Dermis blood vessel endothelial cell (primary cell): ENCODE results near the gene TAPBP. TPM values are rescaled to one million over a fixed set of nuclear protein-coding genes. Genes with fewer than 3 reads are reported as not detected.
A peak's percentile ranks its signal among the peaks of the same experiment; 100 is the strongest.
"Not testable (repeated sequence)": the region's sequence is repeated elsewhere in the genome, so short reads cannot be mapped to it uniquely, and the experiment has no call there.

Source experiments
- DNase-seq: peaks from one replicate; pipeline ENCODE4 v3.0.0; 2010
- total RNA-seq: library from RNA; depleted of rRNA; stranded (reverse); fragments of >200 nt; gene quantifications from 2 replicates; pipeline ENCODE4 v1.2.3, GENCODE V29; 2014

The TAPBP gene
- total RNA-seq, result 137 and 154 TPM in 2 replicates

DNA sequence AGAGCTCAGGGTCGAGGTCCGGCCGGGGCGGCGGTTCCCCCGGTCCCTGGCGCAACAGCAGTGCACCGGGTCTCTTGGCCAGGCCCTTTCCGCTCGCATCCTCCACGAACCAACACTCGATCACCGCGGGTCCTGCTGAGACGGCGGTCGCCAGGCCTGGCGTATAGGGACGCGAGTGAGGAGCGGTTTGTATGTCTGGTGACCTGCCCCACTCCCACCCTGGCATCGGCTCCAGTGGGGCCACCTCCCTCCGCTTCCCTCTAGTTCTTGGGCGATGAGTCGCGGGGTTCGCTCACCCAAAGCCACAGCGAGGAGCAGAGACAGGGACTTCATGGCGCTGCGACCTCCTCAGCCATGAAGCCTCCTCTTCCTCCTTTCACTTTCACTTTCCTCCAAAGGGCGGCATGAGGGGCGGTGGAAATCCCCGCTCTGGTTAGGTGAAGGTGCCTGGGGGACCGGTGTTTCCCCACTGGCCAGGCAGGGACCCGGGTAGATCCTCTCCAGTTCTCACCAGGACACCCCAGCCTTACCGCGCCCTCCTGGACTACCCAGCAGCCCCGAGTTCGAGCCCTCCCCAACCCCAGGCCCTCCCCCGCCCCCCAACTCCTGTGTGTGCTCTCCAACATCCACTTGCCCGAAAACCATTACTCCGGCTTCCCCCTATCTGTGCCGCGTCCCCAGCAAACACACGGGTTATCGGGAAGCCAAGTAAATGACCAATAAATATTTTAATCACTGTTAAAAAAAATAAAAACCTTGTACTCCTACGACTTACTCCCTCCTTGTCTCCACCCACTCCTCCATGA lies at the start of gene TAPBP:
Gene TAPBP (minus strand): TSS at position 370 of the 806 bp plus-strand sequence. CDS start 37 bp downstream, at position 333.
- peak; percentile 72 for DNase-seq

DNA sequence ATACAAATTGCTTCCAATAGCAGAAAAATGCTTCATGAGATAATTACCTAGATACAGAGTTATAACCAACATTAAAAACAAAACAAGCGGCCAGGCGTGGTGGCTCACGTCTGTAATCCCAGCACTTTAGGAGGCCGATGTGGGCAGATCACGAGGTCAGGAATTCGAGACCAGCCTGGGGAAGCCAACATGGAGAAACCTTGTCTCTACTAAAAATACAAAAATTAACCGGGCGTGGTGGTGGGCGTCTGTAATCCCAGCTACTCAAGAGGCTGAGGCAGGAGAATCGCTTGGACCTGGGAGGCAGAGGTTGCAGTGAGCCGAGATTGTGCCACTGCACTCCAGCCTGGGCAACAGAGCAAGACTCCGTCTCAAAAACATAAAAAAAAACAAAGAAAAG lies 49.6 kb upstream of the TAPBP start:
- not testable (repeated sequence) for DNase-seq

DNA sequence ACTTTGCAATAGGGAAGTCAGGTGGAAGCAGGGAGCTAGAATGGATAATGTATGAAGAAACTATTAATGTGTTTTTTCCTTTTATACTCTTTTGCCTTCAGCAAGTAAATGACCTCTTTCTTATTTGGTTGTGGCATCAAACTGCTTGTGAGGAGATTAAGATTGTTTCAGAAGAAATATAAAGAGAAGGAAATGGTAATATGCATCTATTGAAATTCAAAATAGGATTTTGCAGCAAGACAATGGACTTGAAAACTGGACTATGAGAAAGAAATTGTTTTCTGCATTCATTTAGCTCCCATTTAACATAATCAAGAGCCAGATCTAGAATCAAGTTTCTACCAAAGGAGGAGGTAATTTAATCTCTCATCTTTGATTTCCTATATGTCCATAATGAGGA lies 45.5 kb upstream of the TAPBP start:
- DNase-seq, result no peak

DNA sequence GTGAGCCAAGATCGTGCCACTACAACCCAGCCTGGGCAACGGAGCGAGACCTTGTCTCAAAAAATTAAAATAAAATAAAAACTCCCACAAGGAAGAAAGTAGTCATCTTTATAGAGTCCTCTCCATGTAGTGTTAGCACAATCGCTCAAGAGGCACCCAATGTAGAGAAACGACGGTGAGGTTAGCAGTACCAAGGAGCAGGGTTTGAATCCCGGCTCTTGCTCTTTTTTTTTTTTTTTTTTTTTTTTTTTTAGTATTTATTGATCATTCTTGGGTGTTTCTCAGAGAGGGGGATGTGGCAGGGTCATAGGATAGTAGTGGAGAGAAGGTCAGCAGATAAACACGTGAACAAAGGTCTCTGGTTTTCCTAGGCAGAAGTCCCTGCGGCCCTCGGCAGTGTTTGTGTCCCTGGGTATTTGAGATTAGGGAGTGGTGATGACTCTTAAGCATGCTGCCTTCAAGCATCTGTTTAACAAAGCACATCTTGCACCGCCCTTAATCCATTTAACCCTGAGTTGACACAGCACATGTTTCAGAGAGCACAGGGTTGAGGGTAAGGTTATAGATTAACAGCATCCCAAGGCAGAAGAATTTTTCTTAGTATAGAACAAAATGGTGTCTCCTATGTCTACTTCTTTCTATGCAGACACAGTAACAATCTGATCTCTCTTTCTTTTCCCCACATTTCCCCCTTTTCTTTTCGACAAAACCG lies 43.4 kb upstream of the TAPBP start:
- DNase-seq, result not testable (repeated sequence)

DNA sequence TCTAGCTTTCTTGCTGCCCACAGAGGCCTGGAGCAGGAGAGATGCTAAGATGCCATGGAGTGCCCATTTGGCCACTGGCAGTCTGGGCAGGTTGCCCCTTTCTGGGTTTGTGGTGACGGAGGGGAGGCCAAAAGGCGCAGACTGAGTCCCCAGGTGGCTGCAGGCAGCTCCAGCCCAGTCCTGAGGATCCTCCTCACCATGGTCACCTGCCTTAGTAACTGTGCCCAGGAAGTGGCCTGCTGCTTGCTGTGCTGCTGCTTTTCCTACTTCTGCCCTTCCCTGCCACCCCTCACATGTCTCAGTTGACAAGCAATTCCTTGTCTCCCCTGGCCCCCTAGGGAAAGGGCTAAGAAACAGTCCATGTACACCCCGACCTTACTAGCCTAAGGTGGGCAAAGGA lies 42.4 kb upstream of the TAPBP start:
- no peak for DNase-seq

DNA sequence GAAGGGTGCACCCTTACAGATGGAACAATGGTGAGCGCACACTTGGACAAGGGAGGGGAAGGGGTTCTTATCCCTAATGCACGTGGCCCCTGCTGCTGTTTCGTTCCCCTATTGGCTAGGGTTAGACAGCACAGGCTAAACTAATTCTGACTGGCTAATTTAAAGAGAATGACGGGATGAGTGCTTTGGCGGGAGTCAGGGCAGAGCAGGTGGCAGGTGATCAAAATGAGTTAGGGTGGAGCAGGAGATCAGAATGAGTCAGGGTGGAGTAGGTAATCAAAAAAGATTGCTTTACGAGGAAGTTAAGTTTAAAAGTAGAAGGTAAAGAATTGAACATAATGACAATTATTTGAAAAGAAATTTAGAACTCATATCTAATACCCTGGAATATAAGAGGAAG lies 42.0 kb upstream of the TAPBP start:
- DNase-seq, result not testable (repeated sequence)

DNA sequence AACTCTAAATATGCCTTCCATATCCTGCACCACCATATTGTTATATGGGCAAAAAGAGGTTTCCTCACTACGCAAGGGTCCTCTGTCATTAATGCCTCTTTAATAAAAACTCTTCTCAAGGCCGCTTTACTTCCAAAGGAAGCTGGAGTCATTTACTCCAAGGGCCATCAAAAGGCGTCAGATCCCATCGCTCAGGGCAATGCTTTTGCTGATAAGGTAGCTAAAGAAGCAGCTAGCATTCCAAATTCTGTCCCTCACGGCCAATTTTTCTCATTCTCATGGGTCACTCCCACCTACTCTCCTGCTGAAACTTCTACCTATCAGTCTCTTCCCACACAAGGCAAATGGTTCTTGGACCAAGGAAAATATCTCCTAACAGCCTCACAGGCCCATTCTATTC lies 33.9 kb upstream of the TAPBP start:
- no peak for DNase-seq

DNA sequence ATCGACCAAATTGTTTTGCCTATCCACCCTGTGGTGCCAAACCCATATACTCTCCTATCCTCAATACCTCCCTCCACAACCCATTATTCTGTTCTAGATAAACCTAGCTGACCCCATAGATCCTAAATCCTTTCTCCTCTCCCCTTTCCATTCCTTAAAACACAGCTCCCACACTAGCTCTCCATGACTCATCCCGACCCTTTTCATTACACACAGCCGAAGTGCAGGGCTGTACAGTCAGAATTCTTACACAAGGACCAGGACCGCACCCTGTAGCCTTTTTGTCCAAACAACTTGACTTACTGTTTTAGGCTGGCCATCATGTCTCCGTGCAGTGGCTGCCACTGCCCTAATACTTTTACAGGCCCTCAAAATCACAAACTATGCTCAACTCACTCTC lies 33.1 kb upstream of the TAPBP start:
- not testable (repeated sequence) for DNase-seq

DNA sequence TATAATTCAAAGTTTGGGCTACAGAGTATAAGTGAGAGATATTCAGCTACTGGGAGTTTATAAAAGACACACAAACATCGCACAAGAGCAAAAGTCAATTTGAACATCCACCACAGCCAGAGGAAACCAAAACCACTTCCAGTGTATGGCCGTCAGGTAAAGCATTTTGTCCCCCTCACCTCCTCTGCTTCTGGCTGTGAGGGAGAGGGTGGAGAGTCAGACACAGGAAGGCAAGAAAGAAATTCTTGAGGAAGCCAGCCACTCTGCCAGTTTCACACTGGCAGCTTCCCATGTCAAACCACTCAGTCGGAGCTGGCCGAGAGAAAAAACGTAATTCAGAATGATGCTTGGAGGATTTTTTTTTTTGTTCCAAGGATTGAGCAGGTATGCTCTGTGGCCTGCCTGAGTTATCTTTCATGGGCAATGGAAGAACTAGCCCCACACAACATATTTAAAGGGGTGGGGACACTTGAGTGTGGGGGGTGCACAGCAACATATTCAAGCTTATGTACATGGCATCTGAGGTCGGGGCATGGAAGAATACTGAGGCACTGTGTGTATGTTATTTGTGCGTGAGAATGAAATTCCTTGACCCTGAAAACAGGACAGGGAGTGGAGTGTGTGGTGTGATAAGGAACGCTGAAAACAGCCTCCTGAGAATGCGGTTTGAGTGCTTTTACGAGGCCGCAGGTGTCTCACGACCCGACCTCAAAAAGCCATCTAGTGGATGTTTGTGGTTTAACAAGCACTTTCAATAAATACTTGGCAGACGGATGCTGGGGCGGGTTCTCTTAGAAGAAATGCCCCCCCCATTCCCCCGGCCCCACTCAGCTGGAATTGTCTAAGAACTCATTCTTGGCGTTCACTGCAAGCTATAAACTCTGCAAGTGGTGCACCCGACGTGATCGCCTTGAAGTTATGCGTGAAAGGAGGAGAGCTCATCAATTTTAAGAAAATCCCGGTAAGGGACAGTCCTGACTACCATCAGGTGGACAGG lies 31.1 kb upstream of the TAPBP start:
- DNase-seq, result peak; percentile 86

DNA sequence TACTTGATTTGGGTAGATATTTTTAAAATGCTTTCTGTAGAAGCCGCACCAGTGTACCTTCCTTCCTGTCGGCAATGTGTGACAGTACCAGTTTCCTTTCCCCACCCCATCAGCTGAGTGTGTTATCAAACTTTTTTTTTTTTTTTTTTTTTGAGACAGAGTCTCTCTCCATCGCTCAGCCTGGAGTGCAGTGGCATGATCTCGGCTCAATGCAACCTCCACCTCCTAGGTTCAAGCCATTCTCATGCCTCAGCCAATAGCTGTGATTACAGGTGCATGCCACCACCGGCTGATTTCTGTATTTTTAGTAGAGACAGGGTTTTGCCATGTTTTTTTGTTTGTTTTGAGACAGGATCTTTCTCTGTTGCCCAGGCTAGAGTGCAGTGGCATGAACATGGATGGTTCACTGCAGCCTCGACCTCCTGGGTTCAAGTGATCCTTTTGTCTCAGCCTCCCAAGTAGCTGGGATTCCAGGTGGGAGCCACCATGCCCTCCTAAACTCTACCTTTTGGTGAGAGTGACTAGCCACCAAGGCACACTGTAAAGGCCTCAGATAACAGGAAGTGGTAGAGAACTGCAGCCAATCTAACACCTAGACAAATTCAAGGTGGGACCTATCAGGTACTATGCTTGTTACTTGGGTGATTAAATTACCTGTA lies 30.2 kb upstream of the TAPBP start:
- no peak for DNase-seq

DNA sequence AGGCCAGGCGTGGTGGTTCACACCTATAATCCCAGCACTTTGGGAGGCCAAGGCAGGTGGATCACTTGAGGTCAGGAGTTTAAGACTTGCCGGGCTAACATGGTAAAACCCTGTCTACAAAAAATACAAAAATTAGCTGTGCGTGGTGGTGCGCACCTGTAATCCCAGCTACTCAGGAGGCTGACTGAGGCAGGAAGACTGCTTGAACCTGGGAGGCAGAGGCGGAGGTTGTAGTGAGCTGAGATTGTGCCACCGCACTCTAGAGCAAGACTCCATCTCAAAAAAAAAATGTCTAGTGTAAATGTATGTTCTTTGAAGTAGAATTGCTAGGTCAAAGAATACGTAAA lies 29.7 kb upstream of the TAPBP start:
- not testable (repeated sequence) for DNase-seq

DNA sequence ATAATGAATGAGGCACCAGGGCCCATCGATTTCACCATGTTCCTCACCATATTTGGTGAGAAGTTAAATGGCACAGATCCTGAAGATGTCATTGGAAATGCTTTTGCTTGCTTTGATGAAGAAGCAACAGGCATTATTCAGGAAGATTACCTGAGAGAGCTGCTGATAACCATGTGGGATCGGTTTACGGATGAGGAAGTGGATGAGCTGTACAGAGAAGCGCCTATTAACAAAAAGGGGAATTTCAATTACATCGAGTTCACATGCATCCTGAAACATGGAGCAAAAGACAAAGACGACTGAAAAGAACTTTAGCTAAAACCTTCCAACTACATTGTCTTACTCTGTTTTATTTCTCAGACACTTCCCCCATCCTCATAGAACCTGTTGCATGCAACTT lies 25.3 kb upstream of the TAPBP start:
- DNase-seq, result no peak

DNA sequence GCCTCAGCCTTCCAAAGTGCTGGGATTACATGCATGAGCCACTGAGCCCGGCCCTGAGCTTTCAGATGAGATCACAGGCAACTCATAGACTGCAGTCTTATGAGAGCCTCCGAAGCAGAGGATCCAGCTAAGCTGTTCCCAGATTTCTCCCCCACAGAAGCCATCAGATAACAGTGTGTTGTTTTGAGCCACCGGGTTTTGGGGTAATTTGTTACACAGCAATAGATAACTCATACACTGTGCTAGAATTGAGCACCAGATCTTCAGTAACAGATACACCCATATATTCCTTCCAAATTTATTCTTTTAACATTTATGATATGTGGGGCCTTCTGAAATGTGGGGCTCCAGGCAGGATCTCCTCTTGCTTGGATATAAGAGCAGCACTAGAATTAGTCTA lies 22.6 kb upstream of the TAPBP start:
- no peak for DNase-seq

DNA sequence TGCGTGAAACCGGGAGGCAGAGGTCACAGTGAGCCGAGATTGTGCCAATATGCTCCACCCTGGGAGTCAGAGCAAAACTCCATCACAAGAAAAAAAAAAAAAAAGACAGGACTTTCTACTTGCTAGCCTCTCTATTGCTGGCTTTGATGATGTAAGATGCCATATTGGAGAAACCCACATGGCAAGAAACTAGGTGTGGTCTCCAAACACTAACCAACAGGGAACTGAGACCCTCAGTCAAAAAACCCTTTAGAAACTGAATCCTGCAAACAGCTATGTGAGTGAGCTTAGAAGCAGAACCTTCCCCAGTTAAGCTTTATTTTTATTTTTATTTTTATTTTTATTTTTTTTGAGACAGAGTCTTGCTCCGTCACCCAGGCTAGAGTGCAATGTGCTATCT lies 22.0 kb upstream of the TAPBP start:
- DNase-seq, result no peak

DNA sequence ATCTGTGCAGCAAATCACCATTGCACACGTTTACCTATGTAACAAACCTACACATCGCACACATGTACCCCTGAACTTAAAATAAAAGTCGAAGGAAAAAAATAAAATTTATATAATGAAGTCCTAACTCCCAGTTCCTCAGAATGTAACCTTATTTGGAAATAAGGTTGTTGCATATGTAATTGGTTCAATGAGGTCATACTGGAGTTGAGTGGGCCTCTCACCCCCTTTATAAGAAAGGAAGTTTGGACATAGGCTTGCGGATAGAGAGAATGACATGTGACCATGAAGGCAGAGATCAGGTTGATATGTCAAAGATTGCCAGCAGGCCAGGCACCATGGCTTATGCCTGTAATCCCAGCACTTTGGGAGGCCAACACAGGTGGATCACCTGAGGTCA lies 19.8 kb upstream of the TAPBP start:
- no peak for DNase-seq

DNA sequence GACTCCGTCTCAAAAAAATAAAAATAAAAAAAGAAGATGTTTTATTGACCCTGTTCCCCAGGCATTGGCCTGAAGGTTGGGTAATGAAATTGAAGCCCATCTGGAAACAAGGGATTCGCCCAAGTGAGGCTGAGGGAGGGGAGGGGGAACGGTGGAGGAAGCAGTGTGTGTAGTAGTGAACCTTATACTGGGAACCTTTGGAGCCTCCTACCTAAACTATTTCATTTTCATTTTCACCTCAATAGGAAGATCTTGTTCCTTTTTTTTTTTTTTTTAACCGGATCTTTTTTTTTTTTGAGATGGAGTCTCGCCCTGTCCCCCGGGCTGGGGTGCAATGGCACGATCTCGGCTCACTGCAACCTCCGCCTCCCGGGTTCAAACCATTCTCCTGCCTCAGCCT lies 16.9 kb upstream of the TAPBP start:
- no peak for DNase-seq

DNA sequence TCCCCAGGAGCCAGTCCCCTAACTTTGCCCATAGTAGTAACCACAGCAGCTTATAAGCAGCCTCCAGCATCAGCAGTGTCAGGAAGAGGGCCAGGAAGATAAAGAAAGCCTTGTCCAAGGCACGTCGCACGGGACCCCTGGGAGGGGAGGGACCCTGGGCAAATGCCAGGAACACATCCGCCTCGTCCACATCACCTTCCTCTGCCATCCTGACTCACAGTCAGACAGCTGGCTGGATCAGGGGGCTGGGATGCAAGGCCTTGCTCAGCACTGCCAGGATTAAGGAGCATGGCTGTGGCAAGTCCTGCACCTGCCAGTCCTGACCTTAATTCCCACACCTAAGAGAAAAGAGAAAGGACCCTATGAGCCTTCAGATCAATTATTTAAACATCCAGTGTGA lies 15.2 kb upstream of the TAPBP start:
- DNase-seq, result peak; percentile 39

DNA sequence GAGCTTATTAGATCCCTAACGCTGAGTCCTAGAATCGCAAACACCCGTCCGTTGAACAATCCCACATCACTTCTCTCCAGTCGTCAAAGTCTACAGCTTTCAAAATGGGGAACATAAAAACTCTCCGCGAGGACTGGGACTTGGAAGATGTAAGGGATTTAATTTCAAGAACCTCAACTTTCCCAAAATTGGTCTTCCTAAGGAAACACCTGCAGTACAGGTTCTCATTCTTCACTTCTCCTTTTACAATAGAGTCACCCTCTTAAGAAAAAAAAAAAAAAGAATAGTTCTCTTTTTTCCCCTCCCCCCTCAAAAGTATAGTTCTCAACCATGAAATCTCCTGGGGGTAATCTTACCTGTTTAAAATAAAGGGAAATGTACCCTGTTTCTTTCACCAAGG lies 10.2 kb upstream of the TAPBP start:
- no peak for DNase-seq

DNA sequence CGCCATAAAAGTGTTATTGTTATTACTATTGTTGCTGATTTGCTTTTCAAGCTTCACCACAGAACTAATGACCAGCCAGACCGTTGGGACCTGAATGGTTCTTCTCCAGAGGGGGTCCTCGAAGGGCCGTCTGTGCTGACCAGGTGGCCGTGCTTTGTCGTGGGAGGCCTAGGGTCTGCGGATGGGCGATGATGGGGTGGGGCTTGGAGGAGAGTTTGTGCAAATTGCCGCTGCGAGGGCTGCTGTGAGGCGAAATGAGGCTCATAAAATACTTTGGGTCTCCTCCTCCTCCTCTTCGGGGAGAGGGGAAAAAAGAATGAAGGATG lies 9.7 kb upstream of the TAPBP start:
- DNase-seq, result no peak

DNA sequence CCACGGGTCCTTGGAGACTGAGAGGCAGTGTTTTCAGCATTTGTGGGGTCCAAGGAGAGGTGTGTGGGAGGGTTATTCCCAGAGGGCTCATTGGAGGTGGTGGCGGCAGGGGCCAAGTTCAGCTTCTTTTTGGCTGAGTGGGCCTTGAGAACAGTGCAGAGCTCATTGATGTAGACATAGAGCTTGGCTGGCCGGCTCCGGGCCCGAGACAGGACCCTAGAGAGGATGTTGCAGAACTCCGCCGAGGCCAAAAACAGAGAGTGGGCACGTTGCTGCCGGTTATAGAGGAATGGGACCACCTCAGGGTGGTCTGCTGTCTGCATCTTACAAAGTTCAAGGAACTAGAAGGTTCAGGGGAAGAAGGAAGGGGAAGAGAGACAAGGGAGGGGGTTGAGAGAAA lies 7.3 kb upstream of the TAPBP start:
- DNase-seq, result no peak

DNA sequence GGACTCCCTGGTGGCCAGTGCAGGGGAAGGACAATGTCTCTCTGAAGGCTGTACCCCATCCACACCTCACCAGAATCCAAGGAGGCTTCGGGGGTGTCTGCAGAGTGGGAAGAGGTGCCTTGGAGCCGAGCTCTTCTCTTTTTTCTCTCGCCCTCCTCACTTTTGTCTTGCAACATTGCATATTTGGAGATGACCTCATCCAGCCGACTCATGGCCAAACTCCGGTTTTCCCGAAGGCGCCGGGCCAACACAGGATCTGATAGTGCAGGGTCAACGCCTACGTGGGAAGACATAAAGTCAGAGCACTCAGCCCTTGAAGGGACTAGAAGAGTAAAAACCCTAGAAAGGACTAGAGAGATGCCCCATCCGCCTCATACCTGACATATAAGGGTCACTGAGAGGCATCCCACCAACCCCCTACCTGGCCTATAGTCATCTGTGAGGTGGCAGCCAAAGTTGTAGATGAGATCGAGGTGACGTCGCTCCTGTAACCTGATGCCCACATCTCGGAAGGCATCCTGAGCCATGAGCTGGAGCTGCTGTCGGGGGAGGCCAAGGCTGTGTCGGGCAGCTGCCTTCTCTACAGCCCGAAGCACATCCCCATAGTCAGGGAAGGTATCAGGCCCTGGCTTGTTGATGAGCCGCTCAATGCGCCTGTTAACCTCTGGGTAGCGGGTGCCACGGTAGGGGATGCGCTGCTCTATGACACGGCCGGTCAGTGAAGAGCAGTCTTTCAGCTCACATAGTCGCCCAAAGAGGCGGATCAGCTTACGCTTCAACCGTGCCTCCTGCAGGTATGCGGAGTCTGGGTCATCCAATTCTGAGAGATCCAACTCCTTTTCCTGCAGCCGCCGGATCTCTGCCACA lies 6.7 kb upstream of the TAPBP start:
- peak; percentile 84 for DNase-seq

DNA sequence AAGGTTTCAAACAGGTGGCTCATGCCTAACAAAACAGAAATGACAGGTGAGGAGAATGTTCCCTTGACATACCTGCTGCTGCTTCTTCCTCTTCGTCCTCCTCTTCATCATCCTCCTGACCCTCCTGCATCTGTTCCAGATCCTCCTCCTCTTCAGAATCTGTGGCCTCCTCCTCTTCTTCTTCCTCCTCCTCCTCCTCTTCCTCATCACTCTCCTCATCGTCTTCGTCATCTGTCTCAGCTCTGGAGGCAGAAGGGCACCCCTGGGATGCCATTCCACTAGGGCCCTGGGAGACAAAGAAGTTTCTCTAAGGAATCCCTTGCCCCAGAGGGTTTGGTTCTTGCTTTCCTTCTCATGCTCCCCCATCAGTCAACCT lies 6.0 kb upstream of the TAPBP start:
- no peak for DNase-seq
